GM12878 (cell line): ENCODE results near the gene WDR76. TPM values are rescaled to one million over a fixed set of nuclear protein-coding genes. Genes with fewer than 3 reads are reported as not detected.

Experiments
- ATAC-seq: fragments of 200-7000 bp; cut with Tn5 transposase; 3 replicates; pipeline ENCODE4 v1.9.1; 2020; ENCODE audit warnings: mild to moderate bottlenecking, moderate library complexity
- BruUV-seq: library from RNA; stranded (reverse); fragments of 400-500 nt; replicated peaks from 2 replicates; lab custom pipeline; 2021; lab: Mats Ljungman, UMichigan
- CTCF ChIA-PET: fragments of 300-600 bp; sonication (Branson Sonifier 250); formaldehyde crosslinking; extraction: SDS; loops from one replicate; lab custom pipeline; 2021; ENCODE audit warnings: inconsistent platforms; lab: Yijun Ruan, JAX
- POLR2A ChIA-PET: fragments of 350-600 bp; formaldehyde crosslinking; extraction: SDS; loops from one replicate; lab custom pipeline; 2021; ENCODE audit warnings: inconsistent platforms; lab: Charles Lee
- RAD21 ChIA-PET: fragments of 300-600 bp; sonication (Branson Sonifier 250); formaldehyde crosslinking; loops from one replicate; lab custom pipeline; 2023; ENCODE audit warnings: antibody characterized with exemption; ENCODE audit not compliant: unreplicated experiment; lab: Charles Lee
- SMC1A ChIA-PET: fragments of 300-600 bp; sonication (Branson Sonifier 250); formaldehyde crosslinking; loops from one replicate; lab custom pipeline; 2023; ENCODE audit not compliant: unreplicated experiment, uncharacterized antibody; lab: Charles Lee
- DNase-seq: peaks from one replicate; pipeline ENCODE4 v3.0.0-alpha.2; 2011; ENCODE audit warnings: low read depth, low spot score
- FAIRE-seq: peaks from 3 replicates; lab custom pipeline; 2011; peaks lifted over from hg19 to GRCh38; lab: Jason Lieb, UNC
- H2AFZ ChIP-seq: 2 replicates; pipeline ENCODE4 v1.6.0; 2011; ENCODE audit warnings: low read depth, low read length, control low read depth; ENCODE audit not compliant: control insufficient read depth
- H3K27ac ChIP-seq: 2 replicates; pipeline ENCODE4 v1.5.1; 2011; ENCODE audit warnings: control low read depth; ENCODE audit not compliant: control insufficient read depth, insufficient read depth
- H3K27me3 ChIP-seq, 2 experiments: replicated peaks in 1 of 2; 2 replicates each; pipeline versions ENCODE4 v1.6.0 to v1.6.1; 2011; ENCODE audit warnings: low read length in 1 of 2; ENCODE audit not compliant: control insufficient read depth in 2 of 2, insufficient read depth in 2 of 2
- H3K36me3 ChIP-seq, 2 experiments: 2 replicates each; pipeline ENCODE4 v1.5.1; 2011; ENCODE audit warnings: low read length in 1 of 2; ENCODE audit not compliant: control insufficient read depth in 2 of 2, insufficient read depth in 2 of 2
- H3K4me1 ChIP-seq: 2 replicates; pipeline ENCODE4 v1.6.1; 2011; ENCODE audit warnings: mild to moderate bottlenecking, low read length, moderate library complexity, mixed read lengths; ENCODE audit not compliant: control insufficient read depth, insufficient read depth
- H3K4me2 ChIP-seq: 2 replicates; pipeline ENCODE4 v1.6.0; 2011; ENCODE audit warnings: control low read depth; ENCODE audit not compliant: control insufficient read depth, insufficient read depth
- H3K4me3 ChIP-seq: fragments of 200-600 bp; sonication (generic); 2 replicates; pipeline ENCODE4 v1.5.1; 2016
- H3K79me2 ChIP-seq: 2 replicates; pipeline ENCODE4 v1.6.0; 2011; ENCODE audit warnings: low read length; ENCODE audit not compliant: control insufficient read depth, insufficient read depth
- H3K9ac ChIP-seq: 2 replicates; pipeline ENCODE4 v1.8.0; 2011; ENCODE audit warnings: low read length, control low read depth, mixed read lengths; ENCODE audit not compliant: control insufficient read depth, insufficient read depth
- H3K9me3 ChIP-seq: replicated peaks from 3 replicates; pipeline ENCODE4 v1.5.1; 2011; ENCODE audit warnings: mild to moderate bottlenecking, low read length; ENCODE audit not compliant: control insufficient read depth, insufficient read depth
- H4K20me1 ChIP-seq: 2 replicates; pipeline ENCODE4 v1.6.0; 2011; ENCODE audit not compliant: control insufficient read depth, insufficient read depth
- BACH1 ChIP-seq: fragments of 450-650 bp; IDR thresholded peaks from 2 replicates; pipeline ENCODE4 v1.6.1; 2017; ENCODE audit warnings: mild to moderate bottlenecking, borderline replicate concordance
- BMI1 ChIP-seq: fragments of 450-650 bp; IDR thresholded peaks from 2 replicates; pipeline ENCODE4 v1.6.1; 2016; ENCODE audit warnings: mild to moderate bottlenecking, moderate library complexity, borderline replicate concordance
- CBFB ChIP-seq: IDR thresholded peaks from 2 replicates; pipeline ENCODE4 v1.6.1; 2016; ENCODE audit warnings: antibody characterized with exemption, low read depth
- EZH2 ChIP-seq: IDR thresholded peaks from 2 replicates; pipeline ENCODE4 v1.6.1; 2012; ENCODE audit warnings: low read depth, mild to moderate bottlenecking, control low read depth, inconsistent platforms, low read length, borderline replicate concordance; ENCODE audit not compliant: control insufficient read depth
- GATAD2B ChIP-seq: fragments of 450-650 bp; conservative IDR thresholded peaks from 2 replicates; pipeline ENCODE4 v1.6.1; 2017; ENCODE audit warnings: low read depth, mild to moderate bottlenecking, moderate library complexity
- NFXL1 ChIP-seq: fragments of 450-650 bp; IDR thresholded peaks from 2 replicates; pipeline ENCODE4 v1.6.1; 2017; ENCODE audit warnings: antibody characterized with exemption, mild to moderate bottlenecking, borderline replicate concordance
- RAD21 ChIP-seq: IDR thresholded peaks from 2 replicates; pipeline ENCODE4 v1.6.1; 2011; ENCODE audit warnings: mild to moderate bottlenecking, low read depth, low read length, moderate library complexity; ENCODE audit not compliant: insufficient read depth
- SIX5 ChIP-seq: IDR thresholded peaks from 2 replicates; pipeline ENCODE4 v1.6.1; 2011; ENCODE audit warnings: mild to moderate bottlenecking, low read depth, low read length, moderate library complexity; ENCODE audit not compliant: severe bottlenecking
- STAT1 ChIP-seq: fragments of 450-650 bp; conservative IDR thresholded peaks from 2 replicates; pipeline ENCODE4 v1.6.1; 2014; ENCODE audit warnings: antibody characterized with exemption, mild to moderate bottlenecking
- STAT3 ChIP-seq: IDR thresholded peaks from 2 replicates; pipeline ENCODE4 v1.6.1; 2011; ENCODE audit warnings: low read depth, low read length, improper control_type of control experiment
- TCF12 ChIP-seq: IDR thresholded peaks from 2 replicates; pipeline ENCODE4 v1.6.1; 2011; ENCODE audit warnings: low read depth, mild to moderate bottlenecking, low read length
- YY1 ChIP-seq: IDR thresholded peaks from 2 replicates; pipeline ENCODE4 v1.6.1; 2011; ENCODE audit warnings: low read depth, mild to moderate bottlenecking, low read length
- ZBED1 ChIP-seq: IDR thresholded peaks from 2 replicates; pipeline ENCODE4 v1.6.1; 2016; ENCODE audit warnings: borderline replicate concordance
- WGBS: methylation state at CpG from one replicate; pipeline ENCODE4 v1.1.6; 2016; ENCODE audit warnings: low lambda C conversion rate; ENCODE audit not compliant: insufficient replicate concordance, insufficient coverage; ENCODE audit errors: missing lambda C conversion rate; 5-methylcytosine and 5-hydroxymethylcytosine counted together
- in situ Hi-C: fragments of 300-500 bp; cut with MboI; formaldehyde crosslinking; loops from 9 replicates; pipeline ENCODE4 v1.14.3; 2018; ENCODE audit warnings: mixed read lengths
- intact Hi-C: fragments of 100-400 bp; cut with micrococcal nuclease; formaldehyde crosslinking; loops from one replicate; pipeline ENCODE4 v1.14.2; 2022; ENCODE audit not compliant: unreplicated experiment
- polyA plus RNA-seq, 11 experiments: library from polyadenylated mRNA; depleted of rRNA in 4 of 11; unstranded in 6 of 11; stranded (reverse) in 5 of 11; fragments of >200 nt; fragmentation: Nextera tagmentation in 4 of 11; fragmentation: Illumina TruSeq in 1 of 11; extraction: Ambion mirVana in 4 of 11; extraction: Trizol in 1 of 11; gene quantifications; 1 replicate in 1 of 11; 2 replicates in 10 of 11; pipeline versions ENCODE4 v1.2.1 to v1.2.3, GENCODE V29; 2011 to 2016; ENCODE audit warnings: inconsistent platforms in 2 of 11, missing spikeins in 2 of 11, low read depth in 1 of 11
- total RNA-seq, 4 experiments: library from RNA; depleted of rRNA in 3 of 4; stranded (reverse); fragments of >200 nt in 3 of 4; fragmentation: Illumina TruSeq in 1 of 4; extraction: Trizol in 1 of 4; gene quantifications; 2 replicates each; pipeline versions ENCODE4 v1.2.1 to v1.2.3, GENCODE V29; 2013 to 2021
- TF ChIP-seq, protein P1 (sequence below): fragments of 450-650 bp; IDR thresholded peaks from 2 replicates; pipeline ENCODE4 v1.6.1; 2016; ENCODE audit warnings: mild to moderate bottlenecking

The WDR76 gene
- total and polyA plus RNA-seq, 10 of the 15 experiments (the other 5 are each of a cell fraction or from before 2014, with no cell fraction given), result 8.0 to 59.7 (median 34.5) TPM

- 51% methylated on average over 4 of the region's 4 CpGs for WGBS
- intact Hi-C loops (no loop called here), in situ Hi-C loops (no loop called here)
- ChIA-PET RAD21 (no interaction called here), POLR2A (no interaction called here), CTCF (interaction anchor here (1.5 kb wide), 1 partner anchor 157 kb away, joined by 5 read pairs; no protein-coding TSS in a partner anchor), SMC1A (no interaction called here)
- no peaks in the 10 kb centered on the region for H3K9me3 ChIP-seq
- H3K36me3 ChIP-seq, result no peaks in the 10 kb centered on the region
- H4K20me1 ChIP-seq, result no peaks in the 10 kb centered on the region
- TF ChIP-seq EZH2 (no peak), GATAD2B (no peak), STAT1 (no peak), SIX5 (no peak), NFXL1 (no peak), BACH1 (no peak), RAD21 (no peak), YY1 (no peak), CBFB (no peak), TCF12 (no peak), BMI1 (no peak), ZBED1 (no peak), STAT3 (no peak)
- TF ChIP-seq, protein P1, sequence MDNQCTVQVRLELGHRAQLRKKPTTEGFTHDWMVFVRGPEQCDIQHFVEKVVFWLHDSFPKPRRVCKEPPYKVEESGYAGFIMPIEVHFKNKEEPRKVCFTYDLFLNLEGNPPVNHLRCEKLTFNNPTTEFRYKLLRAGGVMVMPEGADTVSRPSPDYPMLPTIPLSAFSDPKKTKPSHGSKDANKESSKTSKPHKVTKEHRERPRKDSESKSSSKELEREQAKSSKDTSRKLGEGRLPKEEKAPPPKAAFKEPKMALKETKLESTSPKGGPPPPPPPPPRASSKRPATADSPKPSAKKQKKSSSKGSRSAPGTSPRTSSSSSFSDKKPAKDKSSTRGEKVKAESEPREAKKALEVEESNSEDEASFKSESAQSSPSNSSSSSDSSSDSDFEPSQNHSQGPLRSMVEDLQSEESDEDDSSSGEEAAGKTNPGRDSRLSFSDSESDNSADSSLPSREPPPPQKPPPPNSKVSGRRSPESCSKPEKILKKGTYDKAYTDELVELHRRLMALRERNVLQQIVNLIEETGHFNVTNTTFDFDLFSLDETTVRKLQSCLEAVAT, result no peak
- no peaks in the 10 kb centered on the region for H3K27me3 ChIP-seq
- no peaks in the 10 kb centered on the region for H3K4me1 ChIP-seq
- no peak overlapping the region for H3K27ac ChIP-seq
- ATAC-seq, result no peak
- H3K4me2 ChIP-seq, result no peak overlapping the region
- FAIRE-seq, result no peak
- H3K79me2 ChIP-seq, result no peaks in the 10 kb centered on the region
- DNase-seq, result no peak
- no TSS peak for BruUV-seq
- no peak overlapping the region for H3K9ac ChIP-seq
- no peak overlapping the region for H3K4me3 ChIP-seq
- H2AFZ ChIP-seq, result no peak overlapping the region
These were observed 81.8 kb downstream of the WDR76 start for GRCh38 chr15:43908516-43909050.
